ENCODE results near the gene TPCN1. TPM values are rescaled to one million over a fixed set of nuclear protein-coding genes. Genes with fewer than 3 reads are reported as not detected.

The TPCN1 gene
- total and polyA plus RNA-seq, 2 of the 13 experiments (the other 11 are each of a cell fraction or from before 2014, with no cell fraction given), result 8.0 to 26.8 TPM

DNA sequence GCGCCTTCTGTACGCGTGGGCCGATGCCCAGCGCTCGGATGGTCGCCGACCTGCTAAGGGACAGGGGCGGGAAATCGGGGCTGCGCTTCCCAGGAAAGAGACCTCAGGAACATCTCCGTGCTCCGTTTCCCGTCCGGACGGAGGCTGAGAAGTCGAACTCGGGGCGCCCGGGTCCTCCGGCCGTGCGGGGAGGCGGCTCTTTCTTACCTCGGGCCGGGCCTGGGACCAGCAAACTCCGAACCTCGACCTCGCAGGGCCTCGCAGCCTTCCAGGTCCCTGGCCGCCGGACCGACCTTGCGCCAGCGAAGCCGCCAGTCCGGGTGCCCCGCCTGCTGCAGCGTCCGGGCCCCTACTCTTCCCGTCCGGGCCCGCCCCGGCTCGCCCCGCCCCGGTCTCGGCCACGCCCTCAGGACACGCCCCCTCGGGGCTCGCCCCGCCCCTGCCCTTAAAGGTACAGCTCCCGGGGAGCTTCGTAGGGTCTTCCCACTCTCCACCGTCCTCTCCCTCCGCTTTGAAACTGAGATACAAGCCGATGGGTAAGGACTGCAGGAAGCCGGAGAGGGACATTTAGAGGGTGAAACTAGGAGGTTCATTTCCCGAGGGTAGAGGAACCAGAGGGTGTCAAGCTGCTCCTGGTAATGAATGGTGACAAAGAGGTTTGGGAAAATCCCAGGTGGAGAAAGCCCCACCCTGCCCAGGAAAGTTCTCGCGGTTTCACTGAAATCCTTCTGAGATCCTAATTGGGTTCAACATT lies 113.7 kb downstream of the TPCN1 start, which contains the start of gene SLC8B1 (continued):
- TF ChIP-seq SRSF9 (IDR thresholded peaks at IDR 0.05; ENCODE audit: borderline replicate concordance, insufficient read depth, low read depth, low read length, poor library complexity, severe bottlenecking) (no peak), ZSCAN21 (CRISPR knock-in tag; IDR thresholded peaks at IDR 0.05; ENCODE audit: borderline replicate concordance) (peak; percentile 54; the same call in 1 of the 2 replicates), POLR2AphosphoS5 (IDR thresholded peaks at IDR 0.05; ENCODE audit: low read depth, low read length) (peak; percentile 69), SAP130 (CRISPR knock-in tag; IDR thresholded peaks at IDR 0.05; ENCODE audit: low read depth) (peak; percentile 82), RORA (CRISPR knock-in tag; IDR thresholded peaks at IDR 0.05) (no peak), RBAK (CRISPR knock-in tag; IDR thresholded peaks at IDR 0.05) (no peak), ZNF501 (CRISPR knock-in tag; IDR thresholded peaks at IDR 0.05) (no peak), MATR3 (CRISPR knock-in tag; IDR thresholded peaks at IDR 0.05) (no peak), HNF1A (IDR thresholded peaks at IDR 0.05; ENCODE audit: low read depth) (no peak), HNF1A (CRISPR knock-in tag; IDR thresholded peaks at IDR 0.05; ENCODE audit: borderline replicate concordance) (no peak; the same call in 1 of the 2 replicates), SYNCRIP (IDR thresholded peaks at IDR 0.05; ENCODE audit: insufficient read depth, low read depth, low read length) (no peak), ZNF563 (CRISPR knock-in tag; IDR thresholded peaks at IDR 0.05) (peak; percentile 86), DNMT3B (CRISPR knock-in tag; conservative IDR thresholded peaks at IDR 0.05) (no peak), PHF20 (CRISPR knock-in tag; IDR thresholded peaks at IDR 0.05) (peak; percentile 68), MXD3 (CRISPR knock-in tag; IDR thresholded peaks at IDR 0.05) (peak; percentile 77), ZNF580 (CRISPR knock-in tag; IDR thresholded peaks at IDR 0.05; ENCODE audit: borderline replicate concordance, low read depth) (peak; percentile 63; the same call in 1 of the 2 replicates), MEIS1 (CRISPR knock-in tag; IDR thresholded peaks at IDR 0.05; ENCODE audit: borderline replicate concordance) (peak; percentile 77; the same call in 1 of the 2 replicates), PAX8 (CRISPR knock-in tag; IDR thresholded peaks at IDR 0.05; ENCODE audit: borderline replicate concordance) (0 out of 2 replicates have a peak, but pooled peaks have one; percentile 64), ZNF883 (CRISPR knock-in tag; IDR thresholded peaks at IDR 0.05; ENCODE audit: not compliant biosample characterization) (peak; percentile 44)
- TF ChIP-seq, protein P1, sequence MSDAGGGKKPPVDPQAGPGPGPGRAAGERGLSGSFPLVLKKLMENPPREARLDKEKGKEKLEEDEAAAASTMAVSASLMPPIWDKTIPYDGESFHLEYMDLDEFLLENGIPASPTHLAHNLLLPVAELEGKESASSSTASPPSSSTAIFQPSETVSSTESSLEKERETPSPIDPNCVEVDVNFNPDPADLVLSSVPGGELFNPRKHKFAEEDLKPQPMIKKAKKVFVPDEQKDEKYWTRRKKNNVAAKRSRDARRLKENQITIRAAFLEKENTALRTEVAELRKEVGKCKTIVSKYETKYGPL (CRISPR knock-in tag; IDR thresholded peaks at IDR 0.05), result no peak
- TF ChIP-seq, protein P2, sequence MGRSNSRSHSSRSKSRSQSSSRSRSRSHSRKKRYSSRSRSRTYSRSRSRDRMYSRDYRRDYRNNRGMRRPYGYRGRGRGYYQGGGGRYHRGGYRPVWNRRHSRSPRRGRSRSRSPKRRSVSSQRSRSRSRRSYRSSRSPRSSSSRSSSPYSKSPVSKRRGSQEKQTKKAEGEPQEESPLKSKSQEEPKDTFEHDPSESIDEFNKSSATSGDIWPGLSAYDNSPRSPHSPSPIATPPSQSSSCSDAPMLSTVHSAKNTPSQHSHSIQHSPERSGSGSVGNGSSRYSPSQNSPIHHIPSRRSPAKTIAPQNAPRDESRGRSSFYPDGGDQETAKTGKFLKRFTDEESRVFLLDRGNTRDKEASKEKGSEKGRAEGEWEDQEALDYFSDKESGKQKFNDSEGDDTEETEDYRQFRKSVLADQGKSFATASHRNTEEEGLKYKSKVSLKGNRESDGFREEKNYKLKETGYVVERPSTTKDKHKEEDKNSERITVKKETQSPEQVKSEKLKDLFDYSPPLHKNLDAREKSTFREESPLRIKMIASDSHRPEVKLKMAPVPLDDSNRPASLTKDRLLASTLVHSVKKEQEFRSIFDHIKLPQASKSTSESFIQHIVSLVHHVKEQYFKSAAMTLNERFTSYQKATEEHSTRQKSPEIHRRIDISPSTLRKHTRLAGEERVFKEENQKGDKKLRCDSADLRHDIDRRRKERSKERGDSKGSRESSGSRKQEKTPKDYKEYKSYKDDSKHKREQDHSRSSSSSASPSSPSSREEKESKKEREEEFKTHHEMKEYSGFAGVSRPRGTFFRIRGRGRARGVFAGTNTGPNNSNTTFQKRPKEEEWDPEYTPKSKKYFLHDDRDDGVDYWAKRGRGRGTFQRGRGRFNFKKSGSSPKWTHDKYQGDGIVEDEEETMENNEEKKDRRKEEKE (IDR thresholded peaks at IDR 0.05), result no peak
